Measurements from ENCODE around the gene STAC. TPM values are rescaled to one million over a fixed set of nuclear protein-coding genes. Genes with fewer than 3 reads are reported as not detected.
A peak's percentile ranks its signal among the peaks of the same experiment; 100 is the strongest.
"Not testable (repeated sequence)": the region's sequence is repeated elsewhere in the genome, so short reads cannot be mapped to it uniquely, and the experiment has no call there.

STAC gene
- total RNA-seq, 2 donors from 2014 or later, result 0.24 to 0.78 TPM

DNA sequence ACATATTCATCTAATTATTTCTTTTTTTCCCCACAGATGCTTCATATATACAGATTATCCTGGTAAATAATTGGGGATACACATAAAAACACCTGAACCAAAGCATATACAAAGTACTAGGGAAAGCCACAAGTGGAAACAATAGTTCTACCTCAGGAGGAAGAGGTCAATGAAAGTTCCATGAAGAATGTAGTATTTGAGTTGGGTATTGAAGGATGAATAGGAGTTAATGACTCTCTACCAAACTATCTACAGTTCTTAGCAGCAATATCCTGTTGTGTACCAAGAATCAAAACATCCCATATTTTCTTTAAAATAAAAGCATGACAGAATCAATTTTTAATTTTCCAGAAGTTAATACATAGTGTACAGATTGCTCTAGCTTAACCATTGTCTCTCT, 78.9 kb downstream of the STAC start:
- no peak for ATAC-seq
- intact Hi-C loops (cut with DNase I, micrococcal nuclease), result no loop called here
- no peak for DNase-seq

DNA sequence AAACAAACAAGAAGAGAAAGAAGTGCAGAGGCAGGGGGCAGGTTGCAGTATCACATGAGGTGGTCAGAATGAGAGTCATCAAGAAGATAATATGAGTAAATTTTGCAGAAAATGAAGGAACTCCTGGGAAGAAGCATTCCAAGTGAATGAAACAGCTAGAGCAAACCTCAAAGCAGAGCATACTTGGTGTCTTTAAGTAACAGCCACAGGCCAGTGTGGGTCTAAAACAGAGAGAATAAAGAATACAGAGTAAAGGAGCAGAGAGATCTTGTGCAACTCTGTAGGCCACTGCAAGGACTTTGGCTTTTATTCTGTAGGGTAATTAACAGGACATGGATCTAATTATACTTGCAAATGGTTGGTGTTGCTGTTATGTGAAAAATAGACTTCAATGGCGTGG, 81.3 kb downstream of the STAC start:
- DNase-seq (no peak), ATAC-seq (no peak)
- intact Hi-C loops (cut with DNase I, micrococcal nuclease), result no loop called here

DNA sequence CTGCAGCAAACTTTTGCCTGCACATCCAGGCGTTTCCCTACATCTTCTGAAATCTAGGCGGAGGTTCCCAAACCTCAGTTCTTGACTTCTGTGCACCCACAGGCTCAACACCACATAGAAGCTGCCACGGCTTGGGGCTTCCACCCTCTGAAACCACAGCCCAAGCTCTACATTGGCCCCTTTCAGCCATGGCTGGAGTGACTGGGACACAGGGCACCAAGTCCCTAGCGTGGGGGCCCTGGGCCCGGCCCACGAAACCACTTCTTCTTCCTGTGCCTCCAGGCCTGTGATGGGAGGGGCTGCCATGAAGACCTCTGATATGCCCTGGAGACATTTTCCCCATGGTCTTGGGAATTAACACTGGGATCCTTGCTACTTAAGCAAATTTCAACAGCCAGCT, 91.7 kb downstream of the STAC start:
- DNase-seq; ATAC-seq; intact Hi-C loops (cut with DNase I, micrococcal nuclease): not testable (repeated sequence)

DNA sequence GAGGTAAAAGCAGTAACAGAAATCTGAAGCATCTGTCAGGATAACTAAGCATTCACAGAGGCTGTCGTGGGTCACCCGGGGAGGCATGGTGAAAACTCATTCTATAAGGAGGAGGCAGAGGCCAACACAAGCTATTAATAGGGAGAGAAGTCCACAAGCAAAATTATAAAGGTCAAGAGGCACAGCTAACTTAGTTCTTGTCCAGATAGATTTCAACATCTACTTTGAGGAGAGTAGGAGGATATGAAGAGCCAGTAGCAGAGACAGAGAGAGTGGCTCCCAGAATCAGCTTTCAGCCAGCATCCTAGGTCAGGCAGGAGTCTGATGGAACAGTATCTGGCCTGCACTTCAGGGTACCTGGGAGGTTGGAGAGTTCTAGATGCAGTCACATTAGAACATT, 95.3 kb downstream of the STAC start:
- DNase-seq, result no peak
- intact Hi-C loops (cut with DNase I, micrococcal nuclease), result no loop called here
- no peak for ATAC-seq

DNA sequence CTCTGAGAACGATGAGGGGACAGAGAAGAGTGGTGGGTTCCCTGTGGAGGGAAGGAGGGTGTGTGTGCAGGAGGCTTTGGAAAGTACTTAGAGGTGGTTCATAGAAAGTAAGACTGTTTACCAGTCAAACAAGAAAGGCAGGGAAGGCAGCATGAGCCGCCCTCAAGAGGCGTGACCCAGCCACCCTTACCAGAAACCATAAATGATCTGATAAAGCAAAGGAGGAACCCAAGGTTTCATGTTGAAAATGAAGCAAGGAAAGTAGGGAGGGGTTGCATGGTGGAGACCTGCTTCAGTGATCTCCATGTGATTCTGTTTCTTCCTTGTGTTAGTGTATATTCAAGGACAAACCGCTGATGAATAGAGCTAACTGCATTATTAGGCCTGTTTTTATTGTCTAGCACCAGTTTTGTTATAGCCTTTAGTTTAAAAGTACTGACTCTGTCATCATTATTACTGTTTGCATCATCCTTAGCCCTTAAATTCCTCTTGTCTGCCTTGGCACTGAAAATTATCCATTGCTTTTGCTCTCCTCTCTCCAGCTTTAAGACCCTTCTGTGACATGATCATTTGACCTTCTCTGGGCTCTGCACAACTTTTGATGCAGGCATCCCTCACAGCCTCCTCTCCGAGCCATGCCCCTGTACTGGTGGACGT, 96.1 kb downstream of the STAC start:
- intact Hi-C loops (cut with DNase I, micrococcal nuclease), result no loop called here
- no peak for ATAC-seq

DNA sequence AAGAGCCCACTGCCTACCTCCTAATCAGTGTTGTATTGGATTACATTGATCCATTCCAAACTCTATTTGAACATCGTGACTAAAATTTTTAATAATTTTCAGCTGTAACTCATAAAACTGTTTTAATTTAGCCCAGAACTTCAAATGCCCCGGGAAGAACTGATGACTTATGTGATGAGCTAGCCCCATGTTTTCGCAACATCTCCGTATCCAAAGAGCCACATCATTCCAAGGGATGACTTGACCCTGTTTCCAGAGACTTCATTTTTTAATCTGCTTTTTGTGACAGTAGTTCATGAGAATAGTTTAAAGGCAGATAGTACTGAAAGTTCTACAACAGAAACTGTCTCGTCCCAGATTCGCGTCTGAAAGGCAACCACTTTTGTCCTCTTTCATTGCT, 97.4 kb downstream of the STAC start:
- no peak for ATAC-seq
- DNase-seq, result no peak
- intact Hi-C loops (cut with DNase I, micrococcal nuclease), result no loop called here

More for the DNA sequence above, 96.1 kb downstream of the STAC start:
- no peak for DNase-seq

DNA sequence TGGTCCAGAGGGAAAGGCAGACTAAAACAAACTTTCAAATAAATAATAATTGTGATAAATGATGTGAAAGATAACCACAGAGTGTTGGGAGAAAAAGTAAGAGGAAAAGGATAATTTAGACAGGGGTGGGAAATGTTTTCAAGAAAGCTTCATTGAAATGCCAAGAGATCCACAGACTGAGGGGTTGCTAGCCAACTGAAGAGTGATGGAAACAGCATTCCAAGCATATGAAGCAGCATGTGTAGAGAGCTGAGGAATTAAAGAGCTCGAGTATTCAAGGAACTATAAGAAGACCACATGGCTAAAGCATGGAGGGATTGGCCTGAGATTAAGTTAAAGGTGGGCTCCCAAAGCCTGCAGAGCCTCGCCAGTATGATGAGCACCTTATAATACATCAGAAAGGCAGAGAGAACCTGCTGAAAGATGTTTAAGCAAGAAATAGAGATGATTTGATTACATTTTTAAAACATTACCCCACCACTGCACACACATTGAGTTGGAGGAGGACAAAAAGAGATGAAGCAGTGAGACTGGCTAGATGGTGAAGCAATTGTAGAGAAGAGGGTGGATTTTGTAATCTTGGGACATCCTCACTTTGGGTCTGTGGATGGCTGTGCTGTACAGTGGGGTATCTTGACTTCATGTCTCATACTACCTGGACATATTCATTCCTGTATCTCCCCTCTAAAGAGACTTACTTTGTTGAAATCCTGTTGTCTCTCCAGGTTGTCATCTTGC, 100.8 kb downstream of the STAC start:
- intact Hi-C loops (cut with DNase I, micrococcal nuclease), result no loop called here
- DNase-seq (no peak), ATAC-seq (no peak)

DNA sequence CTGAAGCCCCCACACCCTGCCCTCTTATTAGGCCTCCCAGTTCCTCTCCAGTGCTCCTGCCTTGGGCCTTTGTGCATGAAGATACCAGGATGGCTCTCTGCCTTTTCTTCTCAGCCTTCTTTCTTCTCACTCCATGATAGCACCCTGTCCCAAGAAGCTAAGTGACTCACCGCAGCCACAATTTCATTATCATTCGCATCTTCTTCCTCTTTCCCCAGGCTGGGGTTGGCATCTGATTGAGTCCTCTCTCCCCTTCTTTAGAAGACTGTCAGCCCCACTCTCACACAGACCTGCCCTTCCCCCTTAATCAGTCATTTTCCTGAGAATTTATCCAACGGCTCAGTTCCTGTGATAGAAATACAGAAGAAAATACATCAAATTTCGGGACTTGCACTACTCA, 102.0 kb downstream of the STAC start:
- intact Hi-C loops (cut with DNase I, micrococcal nuclease), result no loop called here
- ATAC-seq (no peak), DNase-seq (no peak)

DNA sequence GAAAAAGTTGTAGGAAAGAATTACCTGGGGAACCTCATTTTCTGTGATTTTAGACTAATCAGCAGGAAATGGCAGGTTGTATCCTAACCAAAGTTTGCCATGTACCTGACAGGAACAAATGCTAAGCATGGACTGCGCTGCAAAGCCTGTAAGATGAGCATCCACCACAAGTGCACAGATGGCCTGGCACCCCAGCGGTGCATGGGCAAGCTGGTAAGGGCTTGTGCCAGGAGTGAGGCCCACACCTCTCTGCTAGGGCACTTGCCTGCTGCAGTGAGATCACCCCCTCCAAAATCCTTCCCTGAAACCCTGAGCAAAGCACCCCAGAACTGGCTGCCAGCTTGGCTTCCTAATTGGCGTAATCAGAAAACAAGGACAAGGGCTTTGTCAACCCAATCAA, 102.6 kb downstream of the STAC start:
- no peak for ATAC-seq
- intact Hi-C loops (cut with DNase I, micrococcal nuclease), result no loop called here
- no peak for DNase-seq

DNA sequence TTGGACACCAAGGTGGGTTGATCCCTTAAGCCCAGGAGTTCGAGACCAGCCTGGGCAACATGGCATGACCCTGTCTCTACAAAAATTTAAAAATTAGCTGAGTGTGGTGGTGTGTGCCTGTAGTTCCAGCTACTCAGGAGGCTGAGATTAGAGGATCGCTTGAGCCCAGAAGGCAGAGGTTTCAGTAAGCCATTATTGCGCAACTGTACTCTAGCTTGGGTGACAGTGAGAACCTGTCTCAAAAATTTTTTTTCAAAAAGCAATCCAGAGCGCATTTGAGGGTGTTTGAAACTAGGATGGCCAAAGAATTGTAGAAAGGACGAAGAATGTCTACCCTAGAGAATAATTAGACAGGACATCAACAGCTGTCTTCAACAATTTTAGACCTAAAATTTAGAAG, 103.4 kb downstream of the STAC start:
- no peak for DNase-seq
- no peak for ATAC-seq
- intact Hi-C loops (cut with DNase I, micrococcal nuclease), result no loop called here

DNA sequence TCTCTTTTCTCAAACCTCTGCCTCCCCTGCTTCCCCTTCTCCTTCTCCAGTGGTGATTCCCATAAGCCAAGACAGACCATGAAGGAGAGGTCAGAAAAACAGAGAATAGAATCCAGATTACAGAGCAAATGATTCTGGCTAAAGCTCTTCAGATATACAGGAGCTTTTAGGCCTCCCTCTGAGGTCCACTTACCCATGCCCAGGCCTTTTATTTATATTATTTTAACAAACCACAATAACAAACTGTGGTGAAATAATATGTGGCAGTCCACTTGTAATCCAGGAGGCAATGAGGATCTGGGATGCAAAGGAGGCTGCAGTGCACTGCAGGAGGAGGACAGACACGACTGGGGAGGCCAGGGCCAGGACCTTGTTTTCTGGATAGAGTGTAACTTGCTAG, 104.1 kb downstream of the STAC start:
- no peak for DNase-seq
- ATAC-seq, result no peak
- intact Hi-C loops (cut with DNase I, micrococcal nuclease), result no loop called here

DNA sequence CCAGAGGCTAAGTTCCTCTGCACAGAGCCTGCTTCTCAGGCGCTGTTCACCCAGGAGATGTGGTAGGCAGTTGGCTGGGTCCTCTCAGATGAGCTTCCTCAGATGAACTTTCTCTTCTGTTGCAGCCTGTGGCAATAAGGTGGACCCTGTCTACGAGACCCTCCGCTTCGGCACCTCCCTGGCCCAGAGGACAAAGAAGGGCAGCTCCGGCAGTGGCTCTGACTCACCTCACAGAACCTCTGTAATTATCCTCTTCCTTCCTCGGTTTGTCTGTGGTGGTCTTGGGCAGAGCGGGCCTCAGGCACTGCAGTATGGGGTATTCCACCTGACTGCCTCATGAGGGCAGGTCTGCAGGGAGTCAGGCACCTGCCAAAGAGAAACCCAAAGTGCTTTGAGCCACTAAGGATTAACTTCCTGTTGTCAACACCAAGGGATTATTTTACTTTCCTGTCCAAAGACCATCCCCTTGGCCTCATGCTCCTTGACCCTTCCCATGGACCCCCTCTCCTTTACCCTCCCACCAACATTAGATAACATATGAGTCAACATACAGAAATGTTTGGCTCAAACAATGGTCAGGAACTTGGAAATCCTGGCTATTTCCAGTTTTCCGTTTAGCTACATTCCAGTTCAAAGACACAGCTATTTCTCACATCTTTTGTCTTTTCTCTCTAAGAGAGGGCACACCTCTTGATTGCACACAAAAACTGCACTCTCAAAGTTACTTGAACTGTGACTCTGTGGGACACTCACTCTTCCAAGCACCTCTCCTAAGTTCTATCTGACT, 105.9 kb downstream of the STAC start:
- intact Hi-C loops (cut with DNase I, micrococcal nuclease), result no loop called here
- no peak for ATAC-seq
- no peak for DNase-seq

DNA sequence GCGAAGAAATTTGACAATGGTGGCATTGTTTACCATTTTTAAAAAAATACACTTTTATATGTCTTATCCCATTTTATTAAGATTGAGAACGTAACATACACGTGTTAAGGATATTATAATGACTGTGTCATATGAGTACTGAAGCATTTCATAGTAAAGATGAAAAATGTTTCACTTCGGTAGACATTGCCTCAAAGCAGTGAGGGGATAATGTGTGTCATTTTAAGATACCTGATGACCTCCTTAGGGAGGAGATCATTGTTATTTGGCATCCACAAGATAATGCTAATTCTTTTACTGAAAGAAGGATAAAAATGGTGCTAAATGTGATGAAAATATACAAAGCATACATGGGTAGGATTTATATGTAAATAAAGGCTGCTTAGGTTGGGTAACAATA, 107.3 kb downstream of the STAC start:
- intact Hi-C loops (cut with DNase I, micrococcal nuclease), result no loop called here
- no peak for ATAC-seq
- DNase-seq, result no peak

DNA sequence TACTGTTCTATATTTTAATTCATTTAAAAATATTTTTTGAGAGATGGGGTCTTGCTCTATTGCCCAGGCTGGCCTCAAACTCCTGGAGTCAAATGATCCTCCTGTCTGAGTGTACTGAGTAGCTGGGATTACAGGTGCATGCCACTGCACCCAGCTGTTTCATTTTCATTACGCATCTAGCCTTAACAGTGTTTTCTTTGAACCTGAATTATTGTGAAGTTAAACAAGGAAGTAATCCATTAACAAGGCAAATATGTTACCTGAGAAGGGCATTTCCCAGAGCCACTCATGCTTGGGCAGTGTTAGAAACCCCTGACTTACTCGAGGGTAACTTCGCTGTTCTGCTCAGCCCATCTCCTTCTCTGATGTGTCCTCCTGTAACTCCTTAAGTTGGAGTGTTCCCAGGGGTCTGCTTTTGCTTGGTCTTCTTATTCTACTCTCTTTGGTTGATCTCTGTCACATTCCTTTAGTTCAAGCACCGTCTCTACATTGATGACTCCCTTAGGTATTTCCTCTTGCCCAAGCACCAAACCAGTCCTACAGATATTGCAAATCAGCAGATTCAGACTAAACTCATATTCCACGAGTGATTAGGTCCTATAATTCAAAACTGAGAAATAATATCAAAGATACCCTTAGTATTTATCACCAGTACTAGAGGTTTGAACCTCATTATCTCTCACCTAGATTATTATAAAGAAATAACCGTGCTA, 107.9 kb downstream of the STAC start:
- DNase-seq (no peak), ATAC-seq (no peak)
- intact Hi-C loops (cut with DNase I, micrococcal nuclease), result no loop called here

DNA sequence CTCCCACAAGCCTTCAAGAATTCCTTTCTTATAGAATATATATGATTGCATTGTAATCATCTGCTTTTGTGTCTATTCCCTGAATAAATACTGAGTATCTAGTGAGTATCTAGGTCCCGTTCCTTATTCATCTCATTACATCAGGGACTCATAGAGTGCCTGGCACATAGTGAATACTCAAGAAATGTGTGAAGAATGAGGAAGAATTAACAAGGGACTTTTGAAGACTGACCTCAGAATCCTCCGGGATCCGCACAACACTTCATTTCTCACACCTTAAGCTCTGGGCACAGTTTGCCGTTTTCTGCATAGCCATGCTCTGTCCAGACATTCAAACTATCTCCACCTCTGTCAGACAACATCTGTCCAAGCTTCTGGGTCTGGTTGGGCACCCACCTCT, 108.8 kb downstream of the STAC start:
- no peak for ATAC-seq
- intact Hi-C loops (cut with DNase I, micrococcal nuclease), result no loop called here
- DNase-seq, result no peak

DNA sequence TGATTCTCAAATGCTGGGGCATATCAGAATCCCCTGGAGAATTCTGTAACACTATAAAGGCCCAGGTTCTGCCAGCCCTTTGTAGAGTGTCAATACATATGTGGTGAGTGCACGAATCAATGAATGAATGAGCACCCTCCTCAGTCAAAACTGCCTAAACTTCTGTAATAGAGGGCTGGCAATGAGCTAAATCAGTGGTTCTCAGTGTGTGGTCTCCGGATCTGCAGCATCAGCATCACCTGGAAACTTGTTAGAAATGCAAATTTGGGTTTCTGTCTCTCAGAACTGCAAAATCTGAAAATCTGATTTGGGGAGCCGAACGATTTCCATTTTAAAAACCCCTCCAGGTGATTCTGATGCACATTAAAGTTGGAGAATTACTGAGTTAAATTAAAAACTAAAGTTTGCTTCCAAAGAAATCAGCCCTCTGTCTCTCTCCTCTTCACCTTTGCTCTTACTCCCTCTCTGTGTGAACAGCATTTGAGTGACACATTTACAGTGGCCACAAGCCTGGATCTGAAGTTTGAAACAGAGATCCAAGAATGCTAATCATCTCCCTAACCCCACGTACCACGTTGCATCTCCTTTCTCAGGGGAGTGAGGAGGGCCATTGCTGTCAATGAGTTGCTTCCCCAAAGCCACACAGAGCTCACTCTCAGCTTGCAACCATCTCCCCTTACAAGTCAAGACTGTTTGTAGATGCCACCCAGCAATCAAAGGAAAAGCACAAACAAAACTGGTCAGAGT, 109.5 kb downstream of the STAC start:
- DNase-seq (no peak), ATAC-seq (no peak)
- intact Hi-C loops (cut with DNase I, micrococcal nuclease), result no loop called here

DNA sequence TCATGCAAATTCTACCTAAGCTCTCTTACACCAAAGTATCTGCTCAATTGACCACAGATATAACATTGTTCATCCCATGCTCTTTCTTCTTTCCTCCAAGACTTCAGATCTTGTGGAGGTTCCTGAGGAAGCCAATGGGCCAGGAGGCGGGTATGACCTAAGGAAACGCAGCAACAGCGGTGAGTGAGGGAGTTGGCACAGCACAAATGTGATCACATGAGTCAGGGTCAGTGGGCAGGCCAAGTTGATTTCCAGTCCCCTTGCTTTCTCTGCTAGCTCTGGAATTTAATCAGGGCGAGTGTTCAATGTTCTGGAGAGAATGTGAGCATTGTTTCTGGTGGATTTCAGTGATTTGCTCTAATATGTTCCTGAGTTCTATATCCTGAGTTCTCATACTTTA, 112.7 kb downstream of the STAC start:
- ATAC-seq, result no peak
- DNase-seq, result no peak
- intact Hi-C loops (cut with DNase I, micrococcal nuclease), result no loop called here

DNA sequence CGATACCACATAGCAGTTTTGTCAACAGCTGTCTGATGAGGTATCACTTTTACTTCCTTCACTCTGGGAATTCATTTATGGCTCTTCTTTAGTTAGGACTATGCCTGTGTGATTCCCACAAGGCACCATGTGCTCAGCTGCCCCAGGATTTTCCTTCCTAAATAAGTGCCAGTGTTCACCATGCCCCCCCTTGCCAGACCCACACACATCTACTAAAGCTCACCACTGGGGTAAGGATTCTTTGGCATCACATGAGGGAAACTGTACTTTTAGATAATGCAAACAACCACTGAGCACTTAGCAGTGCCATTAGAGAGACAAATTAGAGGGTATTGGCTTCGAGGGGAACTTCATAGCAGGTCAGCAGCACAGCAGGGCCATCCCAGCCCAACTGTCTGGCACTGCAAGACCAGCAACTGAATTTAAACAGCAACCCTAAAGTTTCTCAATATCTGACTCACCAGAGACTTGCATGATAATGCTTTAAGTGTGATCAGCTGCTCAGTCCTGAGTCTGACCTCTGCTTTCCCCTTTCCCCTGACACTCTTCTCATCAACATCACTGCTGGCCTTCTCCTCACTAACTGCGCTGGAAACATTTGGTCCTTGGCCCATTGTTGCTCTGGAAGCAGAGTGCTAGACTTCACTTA, 114.3 kb downstream of the STAC start:
- intact Hi-C loops (cut with DNase I, micrococcal nuclease), result no loop called here
- DNase-seq, result peak in 1 of 2 donors; percentile 31
- ATAC-seq, result no peak

All from left colon (tissue), 2 donors.